Stimulated activated CD4-positive, alpha-beta T cell treated with anti-CD3 and anti-CD28 coated beads, TNF-alpha, amount 100 ng/mL, for 4 hours (primary cell): Measurements from ENCODE around the gene CSF3.

Experiments used
- DNase-seq, 3 experiments: peaks; one replicate each; pipeline ENCODE4 v3.0.0-alpha.2; 2020; ENCODE audit warnings: low read depth in 3 of 3

Gene CSF3, protein sequence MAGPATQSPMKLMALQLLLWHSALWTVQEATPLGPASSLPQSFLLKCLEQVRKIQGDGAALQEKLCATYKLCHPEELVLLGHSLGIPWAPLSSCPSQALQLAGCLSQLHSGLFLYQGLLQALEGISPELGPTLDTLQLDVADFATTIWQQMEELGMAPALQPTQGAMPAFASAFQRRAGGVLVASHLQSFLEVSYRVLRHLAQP

DNA sequence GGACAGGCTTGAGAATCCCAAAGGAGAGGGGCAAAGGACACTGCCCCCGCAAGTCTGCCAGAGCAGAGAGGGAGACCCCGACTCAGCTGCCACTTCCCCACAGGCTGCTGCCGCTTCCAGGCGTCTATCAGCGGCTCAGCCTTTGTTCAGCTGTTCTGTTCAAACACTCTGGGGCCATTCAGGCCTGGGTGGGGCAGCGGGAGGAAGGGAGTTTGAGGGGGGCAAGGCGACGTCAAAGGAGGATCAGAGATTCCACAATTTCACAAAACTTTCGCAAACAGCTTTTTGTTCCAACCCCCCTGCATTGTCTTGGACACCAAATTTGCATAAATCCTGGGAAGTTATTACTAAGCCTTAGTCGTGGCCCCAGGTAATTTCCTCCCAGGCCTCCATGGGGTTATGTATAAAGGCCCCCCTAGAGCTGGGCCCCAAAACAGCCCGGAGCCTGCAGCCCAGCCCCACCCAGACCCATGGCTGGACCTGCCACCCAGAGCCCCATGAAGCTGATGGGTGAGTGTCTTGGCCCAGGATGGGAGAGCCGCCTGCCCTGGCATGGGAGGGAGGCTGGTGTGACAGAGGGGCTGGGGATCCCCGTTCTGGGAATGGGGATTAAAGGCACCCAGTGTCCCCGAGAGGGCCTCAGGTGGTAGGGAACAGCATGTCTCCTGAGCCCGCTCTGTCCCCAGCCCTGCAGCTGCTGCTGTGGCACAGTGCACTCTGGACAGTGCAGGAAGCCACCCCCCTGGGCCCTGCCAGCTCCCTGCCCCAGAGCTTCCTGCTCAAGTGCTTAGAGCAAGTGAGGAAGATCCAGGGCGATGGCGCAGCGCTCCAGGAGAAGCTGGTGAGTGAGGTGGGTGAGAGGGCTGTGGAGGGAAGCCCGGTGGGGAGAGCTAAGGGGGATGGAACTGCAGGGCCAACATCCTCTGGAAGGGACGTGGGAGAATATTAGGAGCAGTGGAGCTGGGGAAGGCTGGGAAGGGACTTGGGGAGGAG lies at the start of gene CSF3:
TSS of gene CSF3 (plus strand) at position 436 of the 993 bp plus-strand sequence. CDS start at position 471, 35 bp downstream.
- DNase-seq = no peak

DNA sequence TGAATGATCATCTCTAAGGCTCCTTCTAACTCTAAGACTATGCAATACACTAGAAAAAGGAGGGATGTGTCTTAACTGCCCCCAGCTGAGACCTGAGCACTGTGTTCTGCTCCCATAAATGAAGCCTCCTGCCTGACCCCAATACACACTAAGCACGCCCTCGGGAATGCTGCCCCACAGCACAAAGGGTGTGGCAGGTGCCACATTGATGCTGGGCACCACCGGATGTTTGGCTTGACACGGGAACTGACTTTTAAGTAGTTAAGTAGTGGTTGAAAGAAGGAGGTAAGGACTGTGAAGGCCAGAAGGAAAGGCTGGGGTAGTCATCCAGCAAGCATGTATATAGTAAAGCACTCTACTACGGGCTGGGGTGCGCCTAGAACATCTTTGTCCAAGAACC lies 48.5 kb upstream of the CSF3 start:
- no peak for DNase-seq

DNA sequence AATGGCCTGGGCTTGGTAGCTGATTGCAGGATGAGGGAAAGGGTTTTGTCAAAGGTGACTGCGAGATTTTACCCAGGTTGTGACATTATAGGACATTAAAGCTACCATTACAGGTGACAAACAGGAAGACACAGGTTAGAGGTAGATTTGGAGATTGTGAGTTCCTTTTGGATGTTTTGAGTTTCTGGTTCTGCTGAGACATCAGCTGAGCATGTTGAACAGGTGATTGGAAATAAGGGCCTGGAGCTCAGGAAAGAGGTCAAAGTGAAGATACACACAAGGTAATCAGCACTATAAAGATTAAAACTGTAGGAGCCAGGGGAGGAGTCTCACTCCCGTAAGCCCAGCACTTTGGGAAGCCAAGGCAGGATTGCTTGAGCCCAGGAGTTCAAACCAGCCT lies 46.5 kb upstream of the CSF3 start:
- no peak for DNase-seq

DNA sequence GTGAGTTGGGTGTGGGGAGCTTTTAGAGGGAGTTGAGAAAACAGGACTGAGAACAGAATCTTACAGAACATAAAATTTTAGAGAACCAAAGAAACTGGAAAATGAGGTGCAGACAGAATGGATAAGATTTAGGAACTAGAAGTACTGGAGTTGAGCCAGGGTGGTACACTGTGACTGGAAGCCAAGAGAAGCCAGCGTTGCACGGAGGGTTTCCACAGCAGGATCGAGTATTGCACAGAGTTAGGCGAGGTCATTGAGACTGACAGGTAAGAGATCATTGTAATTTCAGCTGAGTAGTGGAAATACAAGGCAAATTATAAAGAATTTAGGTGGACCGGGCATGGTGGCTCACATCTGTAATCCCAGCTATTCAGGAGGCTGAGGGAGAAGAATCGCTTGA lies 45.9 kb upstream of the CSF3 start:
- no peak for DNase-seq

DNA sequence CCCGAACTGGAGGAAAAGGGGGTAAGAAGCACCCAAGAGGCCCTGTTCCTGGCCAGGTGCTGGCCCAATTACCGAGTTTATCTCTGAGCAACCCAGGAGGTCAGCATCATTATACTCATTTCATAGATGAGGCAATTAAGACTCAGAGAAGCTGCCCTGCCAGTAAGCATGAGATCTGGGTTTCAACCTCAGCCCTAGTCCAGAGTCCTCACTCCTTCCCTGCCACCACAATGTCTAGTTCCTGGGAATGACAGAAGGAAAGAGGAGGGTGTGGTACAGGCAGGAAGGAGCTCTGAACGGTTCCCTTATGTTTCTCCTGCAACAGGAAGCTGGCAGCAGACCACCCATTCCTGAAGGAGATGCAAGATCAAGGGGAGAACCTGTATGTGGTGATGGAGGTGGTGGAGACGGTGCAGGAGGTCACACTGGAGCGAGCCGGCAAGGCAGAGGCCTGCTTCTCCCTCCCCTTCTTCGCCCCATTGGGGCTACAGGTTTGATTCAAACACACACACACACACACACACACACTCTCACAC lies 45.0 kb upstream of the CSF3 start:
- DNase-seq = no peak

DNA sequence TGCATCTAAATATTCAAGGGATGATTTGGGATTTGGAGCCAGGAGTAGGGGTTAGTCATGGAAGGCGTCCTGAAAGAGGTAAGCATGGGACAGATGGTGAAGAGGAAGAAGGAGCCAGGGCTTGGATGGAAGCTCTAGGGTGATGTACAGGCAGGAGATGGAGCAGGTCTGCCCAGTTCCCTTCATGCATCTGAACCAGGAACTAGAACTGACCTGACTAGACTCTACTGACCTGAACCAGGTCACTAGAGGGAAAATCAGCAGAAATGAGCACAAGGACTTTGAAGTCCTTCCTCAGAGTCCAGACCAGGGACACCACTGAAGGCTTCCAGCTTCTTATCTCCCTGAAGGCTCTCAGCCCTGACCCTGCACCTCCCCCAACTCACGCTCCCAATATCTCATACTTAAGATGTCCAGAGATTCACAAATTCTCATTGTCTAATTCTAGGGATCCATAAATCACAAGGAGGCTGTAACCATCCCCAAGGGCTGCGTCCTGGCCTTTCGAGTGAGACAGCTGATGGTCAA lies 44.1 kb upstream of the CSF3 start:
- DNase-seq = no peak

DNA sequence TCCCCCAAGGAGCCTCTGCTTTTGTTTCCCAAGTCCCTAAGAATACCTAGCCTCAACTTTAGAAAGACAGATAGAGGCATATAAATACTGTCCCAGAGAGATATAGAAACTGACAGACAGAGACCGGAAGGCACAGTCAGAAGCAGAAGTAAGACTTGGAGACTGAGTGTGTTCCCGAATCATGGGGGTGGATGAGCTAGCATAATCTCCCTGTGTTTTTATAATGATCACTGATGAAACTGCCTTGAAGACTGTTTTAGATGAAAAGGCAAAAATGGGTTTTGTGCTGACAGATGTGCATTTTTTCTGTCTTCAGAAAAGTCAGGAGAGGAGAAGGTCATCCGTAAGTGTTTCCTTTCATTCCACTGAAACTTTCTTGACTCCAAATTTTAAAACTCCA lies 43.0 kb upstream of the CSF3 start:
- no peak for DNase-seq

- DNase-seq = no peak
Observed at GRCh38 chr17:39973496-39973895, 41.7 kb upstream of the CSF3 start.

GRCh38 chr17:39974433-39974832 lies 40.8 kb upstream of the CSF3 start:
- DNase-seq = no peak

DNA sequence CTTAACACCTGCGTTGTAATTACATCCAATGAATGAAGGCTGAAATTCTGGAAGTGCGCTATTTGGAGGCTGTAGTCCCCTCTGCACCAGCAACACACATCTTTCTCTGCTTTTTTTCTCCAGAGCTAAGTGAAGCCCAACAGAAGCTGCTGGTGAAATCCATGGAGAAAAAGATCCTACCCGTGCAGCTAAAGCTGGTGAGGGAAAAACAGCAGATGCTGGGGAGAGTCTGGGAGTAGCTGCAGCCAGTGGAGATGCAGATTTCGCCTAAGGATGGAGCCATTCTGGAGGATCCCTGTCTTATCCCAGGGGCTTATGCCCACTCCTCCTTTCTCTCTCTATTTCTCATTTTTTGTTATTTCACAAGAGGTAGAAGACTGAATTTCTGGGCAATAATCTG lies 39.4 kb upstream of the CSF3 start:
- DNase-seq = no peak

DNA sequence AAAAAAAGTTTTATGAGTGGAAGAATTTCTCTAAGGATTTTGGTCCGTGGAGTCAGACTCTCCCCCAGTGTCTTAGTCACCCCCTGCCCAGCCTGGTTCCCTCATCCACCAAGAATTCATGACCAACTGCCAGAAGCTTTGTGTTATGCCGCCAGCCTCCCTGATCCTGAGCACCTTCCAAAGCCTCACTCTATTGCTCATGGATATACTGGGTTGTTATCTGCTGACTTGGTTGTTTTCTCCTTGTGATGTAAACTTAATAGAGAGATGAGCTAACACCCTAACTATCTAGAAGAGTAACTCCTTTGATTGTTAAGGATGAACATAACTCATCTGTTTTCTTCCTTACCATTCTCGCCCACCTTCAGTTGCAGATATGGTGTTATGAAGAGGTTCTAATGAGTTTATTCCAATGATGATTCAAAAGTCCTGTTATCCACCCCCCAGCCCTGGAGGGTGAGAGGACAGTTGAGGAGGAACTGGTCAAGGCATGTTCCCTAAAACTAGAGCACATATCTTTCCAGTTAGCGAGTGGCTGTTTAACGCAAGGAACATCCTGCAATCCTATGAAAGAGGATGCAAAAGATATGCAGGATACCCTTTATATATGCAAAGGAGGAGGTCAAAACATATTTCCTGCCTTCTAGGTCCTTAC lies 36.1 kb upstream of the CSF3 start:
- DNase-seq = no peak

DNA sequence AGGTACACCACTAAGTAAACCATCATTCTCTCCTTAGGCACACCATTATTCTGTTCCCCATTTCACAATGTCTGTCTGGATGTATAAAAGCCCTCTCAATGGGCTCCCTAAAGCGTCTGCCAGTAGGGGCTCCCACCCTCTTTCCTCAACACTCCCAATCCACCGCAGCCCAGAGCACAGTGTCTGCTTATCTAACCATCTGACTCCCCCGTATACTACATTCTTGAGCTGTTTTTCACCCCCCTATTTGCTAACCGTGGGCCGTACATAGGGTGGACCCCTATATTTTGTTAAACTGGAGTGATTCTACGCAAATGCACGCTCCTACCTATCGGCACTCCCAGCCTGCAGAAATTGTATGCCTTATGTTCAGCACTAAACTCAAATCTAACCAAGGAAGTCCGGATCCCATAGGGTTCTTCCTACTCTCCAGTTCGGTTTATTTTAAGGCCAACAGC lies 35.3 kb upstream of the CSF3 start:
- DNase-seq = no peak

DNA sequence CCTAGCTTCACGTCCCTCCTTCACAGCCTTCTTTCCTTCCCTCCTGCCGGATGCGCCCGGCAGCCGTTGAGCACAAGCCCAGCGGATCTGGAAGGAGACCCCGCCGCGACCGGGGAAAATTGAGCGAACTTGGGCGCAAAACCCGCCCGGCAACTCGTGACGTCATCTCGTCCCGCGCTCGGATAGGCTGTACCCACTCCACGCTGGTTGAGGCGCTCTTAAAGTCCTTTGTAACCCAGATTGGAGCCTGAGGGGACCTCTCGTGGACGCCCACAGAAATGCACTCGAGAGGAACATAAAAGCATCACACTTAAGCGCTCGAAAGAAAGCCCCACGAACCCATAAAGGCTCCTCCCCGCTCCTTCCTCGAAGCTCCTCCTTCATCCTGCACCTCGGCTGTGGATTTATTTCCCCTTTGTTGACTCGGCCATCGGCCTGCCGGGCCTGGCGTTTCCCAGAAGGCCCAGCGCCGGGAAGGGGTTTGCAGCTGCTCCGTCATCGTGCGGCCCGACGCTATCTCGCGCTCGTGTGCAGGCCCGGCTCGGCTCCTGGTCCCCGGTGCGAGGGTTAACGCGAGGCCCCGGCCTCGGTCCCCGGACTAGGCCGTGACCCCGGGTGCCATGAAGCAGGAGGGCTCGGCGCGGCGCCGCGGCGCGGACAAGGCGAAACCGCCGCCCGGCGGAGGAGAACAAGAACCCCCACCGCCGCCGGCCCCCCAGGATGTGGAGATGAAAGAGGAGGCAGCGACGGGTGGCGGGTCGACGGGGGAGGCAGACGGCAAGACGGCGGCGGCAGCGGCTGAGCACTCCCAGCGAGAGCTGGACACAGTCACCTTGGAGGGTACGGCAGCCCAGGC lies 34.7 kb upstream of the CSF3 start, which contains the start of gene PSMD3:
TSS of gene PSMD3 (plus strand) at position 457 of the 856 bp plus-strand sequence. CDS start at position 621, 164 bp downstream.
- DNase-seq = peak; percentile 90 to 96 (median 95)

- no peak for DNase-seq
Observed at GRCh38 chr17:39981207-39981741, 34.0 kb upstream of the CSF3 start.

DNA sequence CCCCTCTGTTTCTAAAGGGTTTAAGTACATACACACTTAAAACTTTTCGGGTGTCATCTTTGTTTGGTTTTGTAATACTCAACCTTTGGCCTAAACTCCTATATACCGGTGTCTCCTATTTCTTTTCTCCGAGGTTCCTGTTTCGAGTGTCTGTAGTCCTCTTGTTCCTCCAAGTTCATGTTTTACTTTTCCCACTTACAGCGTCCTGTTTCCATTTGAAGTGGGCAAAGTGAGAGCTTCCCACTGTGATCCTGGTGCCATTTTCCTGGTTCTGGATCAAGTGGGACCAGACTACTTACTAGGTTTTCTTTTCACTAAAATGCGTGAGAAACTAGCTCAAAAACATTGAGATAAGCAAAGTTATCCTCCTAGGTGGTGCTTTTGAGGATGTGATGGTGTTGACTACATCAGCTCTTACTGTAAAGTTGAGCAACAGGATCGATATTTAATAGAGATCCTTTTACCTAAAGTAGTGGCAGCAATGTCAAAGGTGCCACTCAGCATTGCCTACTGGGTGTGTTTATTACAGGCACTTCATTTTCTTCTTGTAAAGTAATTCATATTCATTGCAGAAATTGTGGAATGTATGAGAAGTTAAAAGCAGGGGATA lies 33.4 kb upstream of the CSF3 start:
- no peak for DNase-seq

GRCh38 chr17:39988206-39988810 lies 26.9 kb upstream of the CSF3 start:
- DNase-seq = no peak

GRCh38 chr17:39994448-39994847 lies 20.8 kb upstream of the CSF3 start:
- no peak for DNase-seq

DNA sequence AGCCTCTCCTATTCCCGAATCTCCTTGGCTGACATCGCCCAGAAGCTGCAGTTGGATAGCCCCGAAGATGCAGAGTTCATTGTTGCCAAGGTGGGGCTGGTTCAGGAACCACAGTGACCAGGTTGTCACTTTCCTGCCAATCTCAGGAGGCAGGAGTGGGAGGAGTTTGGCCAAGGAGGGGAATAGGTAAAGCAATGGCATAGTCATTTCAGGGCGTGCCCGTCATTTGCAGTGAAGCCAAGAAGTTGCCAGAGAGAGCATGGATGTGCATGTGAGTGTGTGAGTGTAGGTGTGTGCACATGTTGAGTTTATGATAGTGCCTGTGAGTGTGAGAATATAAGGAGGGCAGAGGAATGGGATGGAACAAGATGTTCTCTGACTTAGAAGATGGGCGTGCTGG lies 19.8 kb upstream of the CSF3 start:
- no peak for DNase-seq

DNA sequence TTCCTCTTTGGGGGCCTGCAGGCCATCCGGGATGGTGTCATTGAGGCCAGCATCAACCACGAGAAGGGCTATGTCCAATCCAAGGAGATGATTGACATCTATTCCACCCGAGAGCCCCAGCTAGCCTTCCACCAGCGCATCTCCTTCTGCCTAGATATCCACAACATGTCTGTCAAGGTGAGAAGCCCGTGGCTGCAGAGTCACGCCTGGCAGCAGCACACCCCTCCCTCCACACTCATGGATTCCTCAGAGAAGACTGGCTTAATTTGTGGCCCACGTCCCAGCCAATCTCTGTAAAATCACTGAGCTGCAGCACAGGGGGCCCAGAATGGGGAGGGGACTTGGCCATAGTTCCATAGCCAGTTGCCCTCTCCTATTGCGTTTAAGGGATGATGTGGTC lies 19.1 kb upstream of the CSF3 start:
- no peak for DNase-seq

DNA sequence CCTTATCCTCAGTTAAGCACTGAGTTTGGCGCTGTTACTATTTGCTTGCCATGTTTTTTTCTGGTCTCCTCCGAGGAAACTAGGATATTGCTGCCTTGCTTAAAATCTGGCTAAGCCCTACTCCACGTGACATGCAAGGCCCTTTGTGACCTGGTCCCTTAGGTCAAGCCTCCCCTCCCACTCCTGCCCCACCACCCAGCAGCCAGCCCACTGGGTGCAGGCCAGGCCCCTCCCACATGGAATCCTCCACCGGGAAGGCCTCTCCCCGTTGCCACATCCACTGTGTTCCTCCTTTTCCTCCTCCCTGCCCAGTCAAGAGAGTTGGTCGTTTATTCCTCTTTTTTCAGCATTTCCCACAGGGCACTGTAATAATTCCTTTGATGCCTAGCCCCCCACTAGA lies 18.4 kb upstream of the CSF3 start:
- no peak for DNase-seq
